Measurements from ENCODE around the gene OR2AP1. TPM values are rescaled to one million over a fixed set of nuclear protein-coding genes. Genes with fewer than 3 reads are reported as not detected.

The OR2AP1 gene
- total RNA-seq, 1 experiment from 2014 or later, result not detected

DNA sequence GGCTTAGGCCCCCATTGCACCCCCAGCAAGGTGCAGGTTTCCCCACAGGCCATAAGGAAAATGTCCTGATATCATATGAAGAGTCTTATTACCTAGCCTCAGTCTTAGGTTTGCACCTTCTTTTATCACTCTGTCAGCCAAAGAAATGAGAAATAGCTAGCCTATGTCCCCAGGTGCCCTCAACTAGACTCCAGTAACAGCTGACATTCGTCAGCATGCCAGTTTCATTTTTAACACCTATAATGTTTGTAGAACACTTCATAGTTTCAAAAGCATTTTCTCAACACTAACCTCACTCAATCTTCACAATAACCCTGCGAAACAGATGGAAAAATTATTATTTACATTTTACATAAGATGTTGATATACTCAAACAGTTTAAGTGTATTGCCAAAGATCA is 40.4 kb downstream of the OR2AP1 start (continued):
- TF ChIP-seq STAT6 (CRISPR knock-in tag; conservative IDR thresholded peaks at IDR 0.05; ENCODE audit: low read depth) (no peak), USF1 (CRISPR knock-in tag; IDR thresholded peaks at IDR 0.05) (no peak)

- no peak overlapping the region for H3K27ac Mint-ChIP-seq
- ATAC-seq (no peak), DNase-seq (ENCODE audit: low spot score) (no peak)
- no peak for TF ChIP-seq ZNF121 (CRISPR knock-in tag; IDR thresholded peaks at IDR 0.05)
- TF ChIP-seq, protein P1, sequence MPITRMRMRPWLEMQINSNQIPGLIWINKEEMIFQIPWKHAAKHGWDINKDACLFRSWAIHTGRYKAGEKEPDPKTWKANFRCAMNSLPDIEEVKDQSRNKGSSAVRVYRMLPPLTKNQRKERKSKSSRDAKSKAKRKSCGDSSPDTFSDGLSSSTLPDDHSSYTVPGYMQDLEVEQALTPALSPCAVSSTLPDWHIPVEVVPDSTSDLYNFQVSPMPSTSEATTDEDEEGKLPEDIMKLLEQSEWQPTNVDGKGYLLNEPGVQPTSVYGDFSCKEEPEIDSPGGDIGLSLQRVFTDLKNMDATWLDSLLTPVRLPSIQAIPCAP (CRISPR knock-in tag; IDR thresholded peaks at IDR 0.05), result no peak
- TF ChIP-seq E2F5 (CRISPR knock-in tag; IDR thresholded peaks at IDR 0.05), result no peak
- TF ChIP-seq ZNF396 (CRISPR knock-in tag; IDR thresholded peaks at IDR 0.05; ENCODE audit: borderline replicate concordance), result no peak
- TF ChIP-seq, protein P2, sequence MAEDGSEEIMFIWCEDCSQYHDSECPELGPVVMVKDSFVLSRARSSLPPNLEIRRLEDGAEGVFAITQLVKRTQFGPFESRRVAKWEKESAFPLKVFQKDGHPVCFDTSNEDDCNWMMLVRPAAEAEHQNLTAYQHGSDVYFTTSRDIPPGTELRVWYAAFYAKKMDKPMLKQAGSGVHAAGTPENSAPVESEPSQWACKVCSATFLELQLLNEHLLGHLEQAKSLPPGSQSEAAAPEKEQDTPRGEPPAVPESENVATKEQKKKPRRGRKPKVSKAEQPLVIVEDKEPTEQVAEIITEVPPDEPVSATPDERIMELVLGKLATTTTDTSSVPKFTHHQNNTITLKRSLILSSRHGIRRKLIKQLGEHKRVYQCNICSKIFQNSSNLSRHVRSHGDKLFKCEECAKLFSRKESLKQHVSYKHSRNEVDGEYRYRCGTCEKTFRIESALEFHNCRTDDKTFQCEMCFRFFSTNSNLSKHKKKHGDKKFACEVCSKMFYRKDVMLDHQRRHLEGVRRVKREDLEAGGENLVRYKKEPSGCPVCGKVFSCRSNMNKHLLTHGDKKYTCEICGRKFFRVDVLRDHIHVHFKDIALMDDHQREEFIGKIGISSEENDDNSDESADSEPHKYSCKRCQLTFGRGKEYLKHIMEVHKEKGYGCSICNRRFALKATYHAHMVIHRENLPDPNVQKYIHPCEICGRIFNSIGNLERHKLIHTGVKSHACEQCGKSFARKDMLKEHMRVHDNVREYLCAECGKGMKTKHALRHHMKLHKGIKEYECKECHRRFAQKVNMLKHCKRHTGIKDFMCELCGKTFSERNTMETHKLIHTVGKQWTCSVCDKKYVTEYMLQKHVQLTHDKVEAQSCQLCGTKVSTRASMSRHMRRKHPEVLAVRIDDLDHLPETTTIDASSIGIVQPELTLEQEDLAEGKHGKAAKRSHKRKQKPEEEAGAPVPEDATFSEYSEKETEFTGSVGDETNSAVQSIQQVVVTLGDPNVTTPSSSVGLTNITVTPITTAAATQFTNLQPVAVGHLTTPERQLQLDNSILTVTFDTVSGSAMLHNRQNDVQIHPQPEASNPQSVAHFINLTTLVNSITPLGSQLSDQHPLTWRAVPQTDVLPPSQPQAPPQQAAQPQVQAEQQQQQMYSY (CRISPR knock-in tag; IDR thresholded peaks at IDR 0.05), result no peak
- no peak for TF ChIP-seq TEAD1 (CRISPR knock-in tag; IDR thresholded peaks at IDR 0.05)
- no peak for TF ChIP-seq ZNF317 (CRISPR knock-in tag; IDR thresholded peaks at IDR 0.05; ENCODE audit: borderline replicate concordance, low read depth)
- TF ChIP-seq FOXP1 (CRISPR knock-in tag; IDR thresholded peaks at IDR 0.05; ENCODE audit: borderline replicate concordance), result no peak
- TF ChIP-seq EMX1 (CRISPR knock-in tag; IDR thresholded peaks at IDR 0.05), result no peak
- no peak for TF ChIP-seq NR3C1 (CRISPR knock-in tag; conservative IDR thresholded peaks at IDR 0.05; ENCODE audit: low read depth)
- TF ChIP-seq SMAD4 (CRISPR knock-in tag; IDR thresholded peaks at IDR 0.05), result no peak
- TF ChIP-seq, protein P3, sequence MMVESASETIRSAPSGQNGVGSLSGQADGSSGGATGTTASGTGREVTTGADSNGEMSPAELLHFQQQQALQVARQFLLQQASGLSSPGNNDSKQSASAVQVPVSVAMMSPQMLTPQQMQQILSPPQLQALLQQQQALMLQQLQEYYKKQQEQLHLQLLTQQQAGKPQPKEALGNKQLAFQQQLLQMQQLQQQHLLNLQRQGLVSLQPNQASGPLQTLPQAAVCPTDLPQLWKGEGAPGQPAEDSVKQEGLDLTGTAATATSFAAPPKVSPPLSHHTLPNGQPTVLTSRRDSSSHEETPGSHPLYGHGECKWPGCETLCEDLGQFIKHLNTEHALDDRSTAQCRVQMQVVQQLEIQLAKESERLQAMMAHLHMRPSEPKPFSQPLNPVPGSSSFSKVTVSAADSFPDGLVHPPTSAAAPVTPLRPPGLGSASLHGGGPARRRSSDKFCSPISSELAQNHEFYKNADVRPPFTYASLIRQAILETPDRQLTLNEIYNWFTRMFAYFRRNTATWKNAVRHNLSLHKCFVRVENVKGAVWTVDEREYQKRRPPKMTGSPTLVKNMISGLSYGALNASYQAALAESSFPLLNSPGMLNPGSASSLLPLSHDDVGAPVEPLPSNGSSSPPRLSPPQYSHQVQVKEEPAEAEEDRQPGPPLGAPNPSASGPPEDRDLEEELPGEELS (CRISPR knock-in tag; IDR thresholded peaks at IDR 0.05), result no peak
- no peak overlapping the region for H3K4me3 Mint-ChIP-seq
- H3K36me3 Mint-ChIP-seq, result peaks cover 31% of the 10 kb centered on the region
- H3K9me3 Mint-ChIP-seq, result peaks cover 58% of the 10 kb centered on the region
- H3K27me3 Mint-ChIP-seq (ENCODE audit: low read depth), result peaks cover 16% of the 10 kb centered on the region
- CTCF ChIA-PET, result no interaction called here
- peaks cover 4% of the 10 kb centered on the region for H3K4me1 Mint-ChIP-seq
- POLR2A ChIA-PET, result no interaction called here
Observed at GRCh38 chr12:55614764-55615163, 42.5 kb downstream of the OR2AP1 start.

All from WTC11 (cell line).